ENCODE measurements around the gene MARK3. TPM values are rescaled to one million over a fixed set of nuclear protein-coding genes. Genes with fewer than 3 reads are reported as not detected.
"Not testable (repeated sequence)": the region's sequence is repeated elsewhere in the genome, so short reads cannot be mapped to it uniquely, and the experiment has no call there.

MARK3 gene
- total RNA-seq, 1 donor from 2014 or later = 152 TPM

GRCh38 chr14:103508521-103509329 is 123.5 kb downstream of the MARK3 start:
- DNase-seq (ENCODE audit: low spot score in 2 of 2) (peak in 1 of 2 donors; percentile 20), FAIRE-seq (no peak)

- DNase-seq (ENCODE audit: low spot score in 2 of 2) (peak in 1 of 2 donors; percentile 2), FAIRE-seq (no peak)
Measured at GRCh38 chr14:103509864-103510723, 124.9 kb downstream of the MARK3 start.

GRCh38 chr14:103510724-103511693 is 125.8 kb downstream of the MARK3 start:
- DNase-seq (ENCODE audit: low spot score in 2 of 2) = peak in 1 of 2 donors; percentile 13
- FAIRE-seq = no peak

- DNase-seq (ENCODE audit: low spot score in 2 of 2); FAIRE-seq: not testable (repeated sequence)
Measured at GRCh38 chr14:103512180-103512579, 127.0 kb downstream of the MARK3 start.

GRCh38 chr14:103512701-103513611 is 127.7 kb downstream of the MARK3 start:
- DNase-seq (ENCODE audit: low spot score in 2 of 2) (peak; percentile 42 to 62), FAIRE-seq (no peak)

GRCh38 chr14:103514596-103515421 is 129.6 kb downstream of the MARK3 start:
- FAIRE-seq = no peak
- DNase-seq (ENCODE audit: low spot score in 2 of 2) = peak in 1 of 2 donors; percentile 4

GRCh38 chr14:103516426-103517173 is 131.4 kb downstream of the MARK3 start:
- DNase-seq (ENCODE audit: low spot score in 2 of 2) = no peak
- FAIRE-seq = no peak

- no peak for FAIRE-seq
- DNase-seq (ENCODE audit: low spot score in 2 of 2) = no peak
Measured at GRCh38 chr14:103517174-103517566, 132.0 kb downstream of the MARK3 start.

- peak in 1 of 2 donors; percentile 39 for DNase-seq (ENCODE audit: low spot score in 2 of 2)
Measured at GRCh38 chr14:103517721-103518421, 132.7 kb downstream of the MARK3 start.

GRCh38 chr14:103518422-103519042 is 133.3 kb downstream of the MARK3 start:
- DNase-seq (ENCODE audit: low spot score in 2 of 2) (peak; percentile 75 to 76), FAIRE-seq (no peak)

More at GRCh38 chr14:103517721-103518421, 132.7 kb downstream of the MARK3 start:
- FAIRE-seq = no peak

- FAIRE-seq = no peak
- DNase-seq (ENCODE audit: low spot score in 2 of 2) = peak in 1 of 2 donors; percentile 44
Measured at GRCh38 chr14:103519043-103519836, 134.0 kb downstream of the MARK3 start.

GRCh38 chr14:103519837-103520212 is 134.6 kb downstream of the MARK3 start:
- DNase-seq (ENCODE audit: low spot score in 2 of 2) (no peak), FAIRE-seq (no peak)

GRCh38 chr14:103520269-103520656 is 135.0 kb downstream of the MARK3 start:
- FAIRE-seq (no peak), DNase-seq (ENCODE audit: low spot score in 2 of 2) (no peak)

- FAIRE-seq (no peak), DNase-seq (ENCODE audit: low spot score in 2 of 2) (peak; percentile 83 to 90)
Measured at GRCh38 chr14:103520657-103521437, 135.6 kb downstream of the MARK3 start.

GRCh38 chr14:103521438-103521950 is 136.3 kb downstream of the MARK3 start:
- FAIRE-seq (no peak), DNase-seq (ENCODE audit: low spot score in 2 of 2) (peak; percentile 64 to 84)
